DOHH2 (cell line): ENCODE results near the gene P2RX7.

Experiments
- EZH2phosphoT487 ChIP-seq: fragments of 200-600 bp; sonication (generic); IDR thresholded peaks from 2 replicates; pipeline ENCODE4 v1.6.1; 2017; ENCODE audit warnings: borderline replicate concordance, mild to moderate bottlenecking, antibody characterized with exemption, low read length, moderate library complexity, mixed read lengths
- TF ChIP-seq, protein P1 (sequence below): fragments of 200-600 bp; sonication (generic); IDR thresholded peaks from one replicate; pipeline ENCODE4 v1.5.1; 2014; ENCODE audit warnings: antibody characterized with exemption, mild to moderate bottlenecking, low read depth, low read length; ENCODE audit not compliant: poor library complexity, severe bottlenecking

- TF ChIP-seq, protein P1, sequence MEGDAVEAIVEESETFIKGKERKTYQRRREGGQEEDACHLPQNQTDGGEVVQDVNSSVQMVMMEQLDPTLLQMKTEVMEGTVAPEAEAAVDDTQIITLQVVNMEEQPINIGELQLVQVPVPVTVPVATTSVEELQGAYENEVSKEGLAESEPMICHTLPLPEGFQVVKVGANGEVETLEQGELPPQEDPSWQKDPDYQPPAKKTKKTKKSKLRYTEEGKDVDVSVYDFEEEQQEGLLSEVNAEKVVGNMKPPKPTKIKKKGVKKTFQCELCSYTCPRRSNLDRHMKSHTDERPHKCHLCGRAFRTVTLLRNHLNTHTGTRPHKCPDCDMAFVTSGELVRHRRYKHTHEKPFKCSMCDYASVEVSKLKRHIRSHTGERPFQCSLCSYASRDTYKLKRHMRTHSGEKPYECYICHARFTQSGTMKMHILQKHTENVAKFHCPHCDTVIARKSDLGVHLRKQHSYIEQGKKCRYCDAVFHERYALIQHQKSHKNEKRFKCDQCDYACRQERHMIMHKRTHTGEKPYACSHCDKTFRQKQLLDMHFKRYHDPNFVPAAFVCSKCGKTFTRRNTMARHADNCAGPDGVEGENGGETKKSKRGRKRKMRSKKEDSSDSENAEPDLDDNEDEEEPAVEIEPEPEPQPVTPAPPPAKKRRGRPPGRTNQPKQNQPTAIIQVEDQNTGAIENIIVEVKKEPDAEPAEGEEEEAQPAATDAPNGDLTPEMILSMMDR, result no peak
- TF ChIP-seq EZH2phosphoT487, result no peak
Observed at GRCh38 chr12:121115530-121115929, 17.1 kb upstream of the P2RX7 start.
